Placental pericyte (primary cell): ENCODE results near the gene DNMT3A. TPM values are rescaled to one million over a fixed set of nuclear protein-coding genes. Genes with fewer than 3 reads are reported as not detected.

Source experiments
- small RNA-seq: library from RNA; depleted of rRNA; stranded (forward); fragments of <200 nt; gene quantifications from one replicate; pipeline ENCODE3, GENCODE V24; 2012; ENCODE audit warnings: low replicate concordance
- total RNA-seq: library from RNA; depleted of rRNA; stranded (reverse); fragments of >200 nt; gene quantifications from 2 replicates; pipeline ENCODE4 v1.2.3, GENCODE V29; 2012

DNMT3A gene
- 9.3 and 10.9 TPM in 2 replicates for total RNA-seq

DNA sequence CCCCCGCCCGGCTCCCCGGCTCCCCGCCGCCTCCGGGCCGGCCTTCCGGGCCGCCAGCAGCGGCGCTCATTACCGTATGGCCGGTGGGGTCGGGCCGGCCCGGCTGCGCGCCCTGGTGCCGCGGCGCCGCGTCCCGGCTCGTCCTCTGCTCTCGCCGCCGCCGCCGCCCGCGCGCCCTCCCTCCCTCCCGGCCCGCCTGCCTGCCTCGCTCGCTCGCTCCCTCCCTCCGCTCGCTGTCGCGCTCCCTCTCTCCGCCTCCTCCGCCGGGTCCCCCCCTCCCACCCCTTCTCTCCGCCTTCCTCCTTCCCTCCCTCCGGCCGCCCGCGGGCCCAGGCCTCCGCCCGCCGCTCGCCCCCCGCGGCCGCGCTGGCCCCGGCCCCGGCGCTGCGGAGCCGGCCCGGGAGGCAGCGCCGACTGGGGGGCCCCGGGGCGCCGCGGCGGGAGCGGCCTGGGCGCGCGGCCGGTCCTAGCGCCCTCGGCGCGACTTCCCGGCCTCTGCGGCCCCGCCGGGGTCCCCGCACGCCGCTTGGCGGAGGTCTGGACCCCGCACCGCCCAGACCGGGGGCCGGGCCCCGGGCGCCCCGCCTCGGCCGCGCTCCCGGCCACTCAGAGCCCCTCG is at the start of gene DNMT3A:
DNMT3A (minus strand) TSS at position 173 of the 619 bp plus-strand sequence. CDS start 27,941 bp downstream, outside the sequence.

Small RNAs within 50 kb of the gene (small RNA-seq; reads per million reads assigned to genes)
- 0.26 reads per million for gene MIR1301

Other genes with a start within 250 kb of the DNMT3A start
- 0.22 TPM in 1 of 2 replicates, not detected in the other for gene POMC, start 173.3 kb downstream of the DNMT3A start, total RNA-seq